ENCODE results near the gene LELP1. TPM values are rescaled to one million over a fixed set of nuclear protein-coding genes. Genes with fewer than 3 reads are reported as not detected.

LELP1 gene
- total and polyA plus RNA-seq, 4 experiments from 2014 or later, result not detected

DNA sequence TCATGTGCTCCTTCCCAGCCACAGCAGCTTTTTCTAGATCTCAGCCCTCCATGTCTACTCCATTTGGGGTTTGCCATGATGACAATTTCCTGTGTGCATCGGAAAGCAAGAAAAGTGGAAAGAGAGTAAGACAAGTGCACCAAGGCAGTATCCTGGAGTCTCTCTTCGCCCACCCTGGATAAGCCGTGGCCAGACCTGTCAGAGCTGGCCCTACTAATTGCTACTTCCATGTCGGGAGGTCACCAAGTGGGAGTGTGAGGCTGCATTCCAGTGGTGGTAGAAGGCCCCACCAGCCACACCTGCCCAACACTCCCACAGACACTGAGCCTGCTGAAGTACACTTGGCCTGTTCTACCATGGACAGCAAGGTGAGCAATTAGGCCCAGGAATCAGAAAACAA, 42.2 kb downstream of the LELP1 start:
- no peaks in the 10 kb centered on the region for H3K4me1 Mint-ChIP-seq

DNA sequence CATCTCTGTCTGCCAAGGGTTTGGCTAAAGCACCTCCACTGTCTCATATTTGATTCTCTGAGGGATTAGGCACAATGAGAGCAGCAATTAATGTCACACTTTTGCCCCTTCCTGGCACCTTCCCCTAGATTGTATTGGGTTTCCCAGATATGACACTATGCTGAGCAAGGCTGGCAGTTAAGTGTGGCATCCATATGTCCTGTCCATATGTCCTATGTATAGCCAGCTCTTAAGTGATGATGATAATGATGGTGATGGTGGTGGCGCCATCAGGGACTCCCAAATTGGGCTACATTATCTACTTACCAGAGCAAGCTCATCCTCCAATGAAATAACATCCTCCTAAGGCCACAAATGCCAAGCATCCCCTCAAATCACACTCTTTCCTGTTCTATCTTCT, 42.8 kb downstream of the LELP1 start:
- H3K4me1 ChIP-seq (ENCODE audit: insufficient read depth, low read length), result no peaks in the 10 kb centered on the region
- peaks cover 10% of the 10 kb centered on the region for H3K27me3 ChIP-seq (ENCODE audit: insufficient read depth, low read length)
- Mint-ChIP-seq H3K4me3 (no peak overlapping the region), H3K27me3 (peaks cover 16 to 18% of the 10 kb centered on the region in 2 donors), H3K36me3 (no peaks in the 10 kb centered on the region), H3K4me1 (no peaks in the 10 kb centered on the region), H3K9me3 (peaks cover 0 to 8% (median 1%) of the 10 kb centered on the region in 8 donors), H3K27ac (no peak overlapping the region)
- no peak overlapping the region for H3K4me3 ChIP-seq (ENCODE audit: low read length in 2 of 2)
- intact Hi-C loops (cut with micrococcal nuclease), result no loop called here
- no peak overlapping the region for H3K27ac ChIP-seq (ENCODE audit: low read depth, low read length)
- ChIA-PET CTCF (ENCODE audit: partially characterized antibody) (no interaction called here), POLR2A (ENCODE audit: partially characterized antibody) (no interaction called here)
- no peaks in the 10 kb centered on the region for H3K9me3 ChIP-seq (ENCODE audit: control insufficient read depth in 1 of 2, low read length in 2 of 2)
- no peak for DNase-seq
- no peaks in the 10 kb centered on the region for H3K36me3 ChIP-seq (ENCODE audit: insufficient read depth, low read length)

More for the DNA sequence above, 42.2 kb downstream of the LELP1 start:
- peaks cover 16 to 20% of the 10 kb centered on the region in 2 donors for H3K27me3 Mint-ChIP-seq
- no peak overlapping the region for H3K27ac Mint-ChIP-seq
- Histone ChIP-seq H3K4me1 (ENCODE audit: insufficient read depth, low read length) (no peaks in the 10 kb centered on the region), H3K27me3 (ENCODE audit: insufficient read depth, low read length) (peaks cover 10% of the 10 kb centered on the region), H3K36me3 (ENCODE audit: insufficient read depth, low read length) (no peaks in the 10 kb centered on the region), H3K27ac (ENCODE audit: low read depth, low read length) (no peak overlapping the region), H3K4me3 (ENCODE audit: low read length in 2 of 2) (no peak overlapping the region), H3K9me3 (ENCODE audit: control insufficient read depth in 1 of 2, low read length in 2 of 2) (no peaks in the 10 kb centered on the region)
- ChIA-PET CTCF (ENCODE audit: partially characterized antibody) (no interaction called here), POLR2A (ENCODE audit: partially characterized antibody) (no interaction called here)
- no peaks in the 10 kb centered on the region for H3K36me3 Mint-ChIP-seq
- intact Hi-C loops (cut with micrococcal nuclease), result no loop called here
- no peak overlapping the region for H3K4me3 Mint-ChIP-seq
- peaks cover 0 to 8% (median 1%) of the 10 kb centered on the region in 8 donors for H3K9me3 Mint-ChIP-seq
- DNase-seq, result no peak

DNA sequence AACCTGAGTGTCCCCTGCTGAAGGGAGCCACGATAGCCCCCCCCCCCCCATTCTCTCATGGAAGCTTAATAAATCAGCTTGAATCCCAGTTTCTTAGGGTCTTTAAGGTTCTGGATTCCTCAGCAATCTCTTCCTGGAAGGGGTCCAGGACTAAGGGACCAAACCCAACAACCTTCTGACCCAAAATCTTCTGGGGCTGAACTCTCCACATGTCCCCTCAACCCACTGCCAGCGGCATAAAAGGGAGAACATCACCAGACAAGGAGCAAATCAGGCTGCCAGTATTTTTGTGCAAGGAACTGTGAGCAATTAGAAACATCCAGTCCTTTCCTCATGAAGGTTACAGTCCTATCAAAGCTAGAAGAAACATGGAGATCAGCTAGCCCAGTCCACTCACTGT, 43.6 kb downstream of the LELP1 start:
- no peak overlapping the region for H3K4me3 ChIP-seq (ENCODE audit: low read length in 2 of 2)
- H3K27ac Mint-ChIP-seq, result no peak overlapping the region

DNA sequence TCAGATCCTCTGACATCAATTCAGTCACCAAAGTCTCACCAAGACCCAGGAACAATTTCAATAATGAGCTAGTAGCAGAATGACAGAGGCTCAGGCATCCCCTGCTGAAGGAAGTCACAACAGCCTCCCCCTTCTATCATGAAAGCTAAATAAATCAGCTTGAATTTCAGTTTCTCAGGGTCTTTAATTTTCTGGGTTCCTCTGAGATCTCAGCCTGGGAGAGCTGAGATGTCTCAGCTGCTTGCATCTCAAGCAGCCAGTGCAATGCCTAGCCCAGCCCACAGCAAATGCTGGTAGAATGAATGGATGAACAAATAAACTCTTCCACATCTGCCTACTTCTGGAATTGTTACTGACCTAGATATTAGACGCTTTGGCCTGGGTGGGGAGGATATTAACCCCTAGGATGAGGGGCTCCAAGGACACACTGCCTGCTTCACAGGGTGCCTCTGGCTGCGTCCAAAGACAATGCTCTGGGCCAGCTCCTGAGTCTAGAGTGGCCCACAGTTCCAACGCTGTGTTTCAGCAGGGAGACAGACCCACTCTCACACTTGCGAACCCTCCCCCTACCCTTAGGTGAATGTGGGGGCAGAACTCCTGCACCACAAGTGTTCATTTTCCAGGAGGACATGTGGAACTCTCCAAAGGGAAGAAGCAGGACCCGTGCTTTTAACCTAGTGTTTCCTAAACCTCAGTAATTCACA, 45.1 kb downstream of the LELP1 start:
- Histone ChIP-seq H3K4me1 (ENCODE audit: insufficient read depth, low read length) (no peaks in the 10 kb centered on the region), H3K36me3 (ENCODE audit: insufficient read depth, low read length) (no peaks in the 10 kb centered on the region), H3K9me3 (ENCODE audit: control insufficient read depth in 1 of 2, low read length in 2 of 2) (no peaks in the 10 kb centered on the region), H3K27ac (ENCODE audit: low read depth, low read length) (no peak overlapping the region), H3K27me3 (ENCODE audit: insufficient read depth, low read length) (peaks cover 10% of the 10 kb centered on the region), H3K4me3 (ENCODE audit: low read length in 2 of 2) (no peak overlapping the region)
- Mint-ChIP-seq H3K27me3 (peaks cover 17 to 18% of the 10 kb centered on the region in 2 donors), H3K36me3 (no peaks in the 10 kb centered on the region), H3K9me3 (peaks cover 0 to 6% (median 1%) of the 10 kb centered on the region in 8 donors), H3K4me3 (no peak overlapping the region), H3K4me1 (no peaks in the 10 kb centered on the region), H3K27ac (peak overlapping the region in 1 of 7 donors; percentile 25)
- no peak for DNase-seq
- intact Hi-C loops (cut with micrococcal nuclease), result no loop called here
- CTCF ChIA-PET (ENCODE audit: partially characterized antibody), result interaction anchor here (1.1 kb wide), 1 partner anchor 45 kb away, joined by 3 read pairs; the partner anchor contains the start of gene LELP1
- POLR2A ChIA-PET (ENCODE audit: partially characterized antibody), result no interaction called here

More for the DNA sequence above, 43.6 kb downstream of the LELP1 start:
- Histone ChIP-seq H3K4me1 (ENCODE audit: insufficient read depth, low read length) (no peaks in the 10 kb centered on the region), H3K36me3 (ENCODE audit: insufficient read depth, low read length) (no peaks in the 10 kb centered on the region), H3K27me3 (ENCODE audit: insufficient read depth, low read length) (peaks cover 10% of the 10 kb centered on the region), H3K27ac (ENCODE audit: low read depth, low read length) (no peak overlapping the region), H3K9me3 (ENCODE audit: control insufficient read depth in 1 of 2, low read length in 2 of 2) (no peaks in the 10 kb centered on the region)
- Mint-ChIP-seq H3K27me3 (peaks cover 16 to 18% of the 10 kb centered on the region in 2 donors), H3K4me1 (no peaks in the 10 kb centered on the region), H3K36me3 (no peaks in the 10 kb centered on the region), H3K9me3 (peaks cover 0 to 8% (median 1%) of the 10 kb centered on the region in 8 donors), H3K4me3 (no peak overlapping the region)
- intact Hi-C loops (cut with micrococcal nuclease), result no loop called here
- ChIA-PET POLR2A (ENCODE audit: partially characterized antibody) (no interaction called here), CTCF (ENCODE audit: partially characterized antibody) (interaction anchor here (1.1 kb wide), 1 partner anchor 44 kb away, joined by 3 read pairs; the partner anchor contains the start of gene LELP1)
- DNase-seq, result no peak

DNA sequence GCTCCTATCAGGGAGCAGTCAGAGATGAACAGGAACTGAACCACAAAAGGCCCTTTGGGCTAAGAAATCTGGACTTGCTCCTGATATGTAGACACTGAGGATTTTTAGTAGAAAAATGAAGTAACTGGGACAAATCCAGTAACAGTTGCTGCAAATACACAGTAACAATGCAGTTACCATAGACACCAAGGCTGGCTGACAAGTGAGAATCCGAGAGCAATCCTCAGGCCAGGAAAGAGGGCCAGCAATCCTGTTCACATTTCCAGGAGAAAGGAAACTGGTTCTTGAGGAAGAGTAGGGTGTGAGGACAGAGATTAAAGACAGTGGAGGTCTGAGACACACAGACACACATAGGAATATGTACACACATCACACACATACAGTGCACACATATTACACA, 46.9 kb downstream of the LELP1 start:
- no peaks in the 10 kb centered on the region for H3K9me3 ChIP-seq (ENCODE audit: control insufficient read depth in 1 of 2, low read length in 2 of 2)
- DNase-seq, result no peak
- intact Hi-C loops (cut with micrococcal nuclease), result no loop called here
- H3K36me3 ChIP-seq (ENCODE audit: insufficient read depth, low read length), result no peaks in the 10 kb centered on the region
- ChIA-PET CTCF (ENCODE audit: partially characterized antibody) (no interaction called here), POLR2A (ENCODE audit: partially characterized antibody) (no interaction called here)
- H3K27ac Mint-ChIP-seq, result no peak overlapping the region
- H3K36me3 Mint-ChIP-seq, result no peaks in the 10 kb centered on the region
- no peaks in the 10 kb centered on the region for H3K4me1 ChIP-seq (ENCODE audit: insufficient read depth, low read length)
- H3K27me3 ChIP-seq (ENCODE audit: insufficient read depth, low read length), result peaks cover 10% of the 10 kb centered on the region
- no peak overlapping the region for H3K4me3 ChIP-seq (ENCODE audit: low read length in 2 of 2)
- H3K27me3 Mint-ChIP-seq, result peaks cover 15 to 18% of the 10 kb centered on the region in 2 donors
- H3K4me1 Mint-ChIP-seq, result peaks cover 0 to 7% (median under 1%) of the 10 kb centered on the region in 4 donors
- no peak overlapping the region for H3K4me3 Mint-ChIP-seq
- H3K27ac ChIP-seq (ENCODE audit: low read depth, low read length), result no peak overlapping the region
- H3K9me3 Mint-ChIP-seq, result peaks cover 0 to 2% (median 0%) of the 10 kb centered on the region in 8 donors

DNA sequence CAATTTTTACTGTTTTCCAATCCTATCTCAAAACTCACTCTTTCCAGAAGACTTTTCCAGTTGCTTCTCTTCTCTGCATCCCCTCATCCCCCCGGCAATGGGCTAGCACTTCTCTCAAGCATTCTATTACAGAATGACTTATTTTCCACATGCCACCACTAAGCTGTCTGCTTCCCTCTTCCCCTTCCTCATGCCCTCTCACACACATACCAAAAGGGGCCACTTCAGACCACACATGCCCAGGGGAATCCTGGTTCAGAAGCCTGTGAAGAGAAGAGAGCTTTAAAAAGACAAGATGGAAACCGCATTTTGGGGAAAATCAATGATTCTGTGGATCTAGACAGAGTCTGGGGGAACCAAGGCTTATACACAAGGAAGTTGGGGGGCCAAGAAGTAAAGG, 47.9 kb downstream of the LELP1 start:
- ChIA-PET CTCF (ENCODE audit: partially characterized antibody) (no interaction called here), POLR2A (ENCODE audit: partially characterized antibody) (no interaction called here)
- H3K4me3 Mint-ChIP-seq, result no peak overlapping the region
- intact Hi-C loops (cut with micrococcal nuclease), result no loop called here
- no peak overlapping the region for H3K27ac Mint-ChIP-seq
- H3K36me3 ChIP-seq (ENCODE audit: insufficient read depth, low read length), result no peaks in the 10 kb centered on the region
- H3K9me3 ChIP-seq (ENCODE audit: control insufficient read depth in 1 of 2, low read length in 2 of 2), result no peaks in the 10 kb centered on the region
- H3K27me3 Mint-ChIP-seq, result peaks cover 15 to 16% of the 10 kb centered on the region in 2 donors
- H3K4me3 ChIP-seq (ENCODE audit: low read length in 2 of 2), result no peak overlapping the region
- peaks cover 0 to 2% (median 0%) of the 10 kb centered on the region in 8 donors for H3K9me3 Mint-ChIP-seq
- H3K27me3 ChIP-seq (ENCODE audit: insufficient read depth, low read length), result peaks cover 10% of the 10 kb centered on the region
- no peak overlapping the region for H3K27ac ChIP-seq (ENCODE audit: low read depth, low read length)
- peaks cover 0 to 7% (median under 1%) of the 10 kb centered on the region in 4 donors for H3K4me1 Mint-ChIP-seq
- no peaks in the 10 kb centered on the region for H3K36me3 Mint-ChIP-seq
- no peaks in the 10 kb centered on the region for H3K4me1 ChIP-seq (ENCODE audit: insufficient read depth, low read length)
- no peak for DNase-seq

DNA sequence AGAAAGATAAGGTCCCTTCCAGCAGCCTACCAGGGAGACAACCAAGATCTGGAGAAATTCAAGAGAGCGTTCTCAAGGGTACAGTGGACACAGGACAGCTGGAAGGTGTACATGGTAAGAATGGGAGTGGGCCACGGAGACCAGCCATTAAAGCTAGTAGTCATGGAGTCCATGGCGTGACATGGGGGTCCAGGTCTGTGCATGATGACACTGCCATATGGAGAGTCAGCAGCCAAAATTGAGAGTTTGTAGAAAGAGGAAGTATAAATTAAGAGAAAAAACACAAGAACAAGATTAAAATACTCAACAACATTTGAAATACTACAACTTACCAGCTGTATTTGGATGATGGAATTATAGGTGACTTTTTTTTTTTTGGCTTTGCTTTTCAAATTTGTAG, 48.3 kb downstream of the LELP1 start:
- Mint-ChIP-seq H3K4me1 (peaks cover 0 to 7% (median under 1%) of the 10 kb centered on the region in 4 donors), H3K9me3 (peaks cover 0 to 2% (median 0%) of the 10 kb centered on the region in 8 donors), H3K36me3 (no peaks in the 10 kb centered on the region), H3K4me3 (no peak overlapping the region), H3K27me3 (peaks cover 15 to 16% of the 10 kb centered on the region in 2 donors), H3K27ac (no peak overlapping the region)
- Histone ChIP-seq H3K4me3 (ENCODE audit: low read length in 2 of 2) (no peak overlapping the region), H3K27ac (ENCODE audit: low read depth, low read length) (no peak overlapping the region), H3K4me1 (ENCODE audit: insufficient read depth, low read length) (no peaks in the 10 kb centered on the region), H3K9me3 (ENCODE audit: control insufficient read depth in 1 of 2, low read length in 2 of 2) (no peaks in the 10 kb centered on the region), H3K27me3 (ENCODE audit: insufficient read depth, low read length) (peaks cover 10% of the 10 kb centered on the region), H3K36me3 (ENCODE audit: insufficient read depth, low read length) (no peaks in the 10 kb centered on the region)
- DNase-seq, result no peak
- POLR2A ChIA-PET (ENCODE audit: partially characterized antibody), result no interaction called here
- CTCF ChIA-PET (ENCODE audit: partially characterized antibody), result interaction anchor here (1.3 kb wide), 1 partner anchor 23 kb away, joined by 3 read pairs; no protein-coding TSS in a partner anchor
- intact Hi-C loops (cut with micrococcal nuclease), result no loop called here
